GM12891 (cell line): ENCODE measurements around the gene BACE2.

ENCODE experiments used
- PAX5 ChIP-seq: IDR thresholded peaks from 2 replicates; pipeline ENCODE4 v1.6.1; 2011; ENCODE audit warnings: low read length, moderate library complexity, mild to moderate bottlenecking; ENCODE audit not compliant: insufficient read depth, severe bottlenecking
- POLR2A ChIP-seq: IDR thresholded peaks from 2 replicates; pipeline ENCODE4 v1.6.1; 2011; ENCODE audit warnings: low read depth, low read length, control low read depth
- POLR2AphosphoS5 ChIP-seq: IDR thresholded peaks from 2 replicates; pipeline ENCODE4 v1.6.1; 2011; ENCODE audit warnings: low read depth, low read length, control low read depth
- TAF1 ChIP-seq: IDR thresholded peaks from 2 replicates; pipeline ENCODE4 v1.6.1; 2011; ENCODE audit warnings: low read depth, low read length, control low read depth

- no peak for TF ChIP-seq POLR2A
- TF ChIP-seq POLR2AphosphoS5 = no peak
- no peak for TF ChIP-seq PAX5
- TF ChIP-seq TAF1 = no peak
Measured at GRCh38 chr21:41143596-41144325, 24.2 kb upstream of the BACE2 start.
